Upper lobe of left lung (tissue), 4 donors: ENCODE measurements around the gene GPATCH2.

Experiments used
- CTCF ChIP-seq, 6 experiments: fragments of 450-650 bp in 4 of 6; fragments of 200-600 bp in 2 of 6; sonication (generic) in 2 of 6; IDR thresholded peaks; one replicate each; pipeline ENCODE4 v1.5.1; 2016 to 2019; ENCODE audit warnings: antibody characterized with exemption in 6 of 6
- POLR2A ChIP-seq, 4 donors: fragments of 450-650 bp; IDR thresholded peaks; one replicate each; pipeline ENCODE4 v1.5.1; 2016 to 2017; ENCODE audit warnings: antibody characterized with exemption in 4 of 4, mild to moderate bottlenecking in 2 of 4

- TF ChIP-seq POLR2A (IDR thresholded peaks at IDR 0.05) = no peak
- TF ChIP-seq CTCF (IDR thresholded peaks at IDR 0.05) = no peak
Observed at GRCh38 chr1:217563179-217563578, 67.7 kb downstream of the GPATCH2 start.
